Measurements from ENCODE around the gene EIF3L.

EIF3L gene

DNA sequence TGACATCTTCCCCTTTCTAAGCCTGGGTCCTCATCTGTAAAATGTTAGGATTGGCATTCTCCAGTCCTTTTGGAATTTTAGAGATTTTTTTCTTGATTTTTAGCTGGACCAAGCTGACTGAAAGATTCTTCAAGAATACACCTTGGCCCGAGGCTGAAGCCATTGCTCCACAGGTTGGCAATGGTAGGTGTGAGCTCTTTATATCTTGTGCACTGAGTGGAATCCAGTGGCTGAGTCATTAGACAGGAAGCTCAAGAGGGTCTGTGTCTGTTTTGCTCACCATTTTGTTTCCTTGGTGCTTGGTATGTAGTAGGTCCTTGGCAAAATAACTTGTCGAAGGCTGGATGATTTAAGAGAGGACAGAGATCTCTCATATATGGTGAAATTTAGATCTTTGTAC, 6.2 kb downstream of the EIF3L start:
- DNase-seq: no peak

GRCh38 chr22:37860796-37861421, 11.7 kb downstream of the EIF3L start:
- DNase-seq: no peak

GRCh38 chr22:37862570-37863325, 13.5 kb downstream of the EIF3L start:
- DNase-seq: no peak

- no peak for DNase-seq
Measured at GRCh38 chr22:37865510-37865909, 16.3 kb downstream of the EIF3L start.

- DNase-seq: peak; percentile 91
Measured at GRCh38 chr22:37870273-37870672, 21.1 kb downstream of the EIF3L start.

- no peak for DNase-seq
Measured at GRCh38 chr22:37880668-37881440, 31.6 kb downstream of the EIF3L start.

GRCh38 chr22:37884420-37884819, 35.2 kb downstream of the EIF3L start:
- DNase-seq: no peak

GRCh38 chr22:37887584-37888378, 38.6 kb downstream of the EIF3L start:
- DNase-seq: no peak

- DNase-seq: no peak
Measured at GRCh38 chr22:37891926-37892325, 42.7 kb downstream of the EIF3L start.

DNA sequence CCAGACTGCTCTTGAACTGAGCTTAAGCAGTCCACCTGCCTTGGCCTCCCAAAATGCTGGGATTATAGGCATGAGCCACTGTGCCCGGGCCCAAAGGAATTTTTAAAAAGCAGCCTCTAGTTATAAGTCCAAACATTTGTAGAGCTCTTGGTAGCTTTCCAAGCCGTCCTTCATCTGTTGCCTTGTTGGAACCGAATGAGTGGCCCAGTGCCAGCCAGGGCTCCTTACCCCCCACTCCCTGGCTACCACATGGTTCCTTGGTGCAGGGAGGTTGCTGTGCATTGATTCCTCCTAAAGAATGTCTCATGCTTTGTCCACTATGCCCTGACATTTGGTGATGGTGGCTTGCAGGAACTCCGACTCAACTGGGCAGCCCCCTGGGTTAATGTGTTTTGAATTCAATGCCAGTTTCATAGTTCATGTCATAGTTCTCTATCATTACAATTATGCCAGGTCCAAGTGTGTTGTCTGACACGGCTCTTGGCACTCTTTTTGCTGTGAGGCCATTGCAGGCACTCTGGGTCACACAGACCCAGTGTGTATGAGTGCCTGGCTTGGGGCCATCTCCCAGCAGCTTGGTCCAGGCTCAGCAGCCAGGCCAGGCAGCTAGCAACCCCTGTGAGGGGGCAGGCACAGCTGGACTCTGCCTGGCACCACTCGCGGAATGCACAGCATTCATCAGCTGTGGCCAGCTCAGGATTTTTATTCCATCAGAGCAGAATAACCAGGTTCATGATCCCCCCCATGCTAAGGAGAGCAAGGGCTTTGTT, 43.5 kb downstream of the EIF3L start:
- DNase-seq: no peak

- no peak for DNase-seq
Measured at GRCh38 chr22:37893583-37893983, 44.4 kb downstream of the EIF3L start.

GRCh38 chr22:37894939-37895670, 45.9 kb downstream of the EIF3L start:
- DNase-seq: no peak

GRCh38 chr22:37896181-37896592, 47.0 kb downstream of the EIF3L start:
- no peak for DNase-seq

DNA sequence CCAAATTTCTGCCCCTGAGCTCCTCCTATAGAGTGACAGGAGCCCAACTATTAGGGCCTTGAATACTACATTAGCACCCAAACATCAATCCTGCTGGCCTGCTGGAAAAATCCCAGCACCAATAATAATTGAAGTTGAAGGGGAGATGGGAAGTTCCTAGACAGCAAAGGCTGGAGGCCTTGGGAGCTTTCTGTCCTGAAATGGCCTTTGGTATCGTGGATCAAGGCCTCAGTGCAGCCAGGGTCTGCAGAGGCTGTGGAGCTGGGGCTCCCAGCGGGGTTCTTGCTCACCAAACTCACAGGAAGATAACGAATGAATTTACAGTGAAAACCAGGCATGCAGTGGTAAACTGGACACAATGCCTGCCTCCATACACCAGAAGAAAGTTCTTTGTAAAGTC, 47.7 kb downstream of the EIF3L start:
- DNase-seq: no peak

GRCh38 chr22:37897807-37898206, 48.6 kb downstream of the EIF3L start:
- DNase-seq: no peak

DNA sequence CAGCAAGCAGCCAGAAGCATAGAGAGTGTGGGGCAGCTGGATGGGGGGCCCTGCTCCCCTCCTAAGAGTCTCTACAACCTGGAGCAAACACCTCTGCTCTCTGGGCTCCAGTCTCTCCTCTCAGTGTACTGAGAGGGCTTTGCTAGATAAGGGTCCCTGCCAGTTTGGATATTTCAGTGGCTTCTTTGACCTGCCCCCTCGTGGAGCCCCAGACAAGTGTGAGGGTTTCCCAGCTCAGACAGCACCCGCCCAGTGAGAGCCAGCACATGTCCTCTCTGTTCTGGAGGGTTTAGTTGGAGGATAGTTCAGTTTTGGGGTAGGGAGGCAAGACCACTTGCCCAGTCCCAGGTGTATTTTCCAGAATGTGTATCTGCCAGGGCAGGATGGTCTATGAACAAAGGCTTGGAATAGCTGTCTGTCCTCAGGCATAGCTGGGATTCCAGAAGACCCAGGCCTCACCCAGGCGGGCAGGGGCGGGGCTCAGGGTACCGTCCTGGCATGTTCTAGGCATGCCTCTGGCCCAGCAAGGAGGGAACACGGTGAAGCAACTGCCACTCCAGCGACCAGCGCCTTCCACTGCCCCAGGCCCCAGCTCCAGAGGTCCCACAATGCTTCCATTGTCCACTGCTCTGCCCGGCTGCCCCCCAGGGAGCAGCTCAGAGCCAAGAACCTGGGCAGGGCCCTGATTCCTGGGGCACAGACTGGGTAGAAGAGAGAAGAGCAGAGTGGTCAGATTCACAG, 49.4 kb downstream of the EIF3L start:
- no peak for DNase-seq

GRCh38 chr22:37904572-37905533, 55.6 kb downstream of the EIF3L start:
- peak; percentile 64 for DNase-seq

GRCh38 chr22:37905534-37906363, 56.5 kb downstream of the EIF3L start, which contains the start of gene MICALL1:
Gene MICALL1, plus strand, starts transcription at chr22:37906297. Its CDS starts 126 bp downstream, at chr22:37906423.
- DNase-seq: peak; percentile 57
